HepG2 (cell line): ENCODE data around the gene MAP2K6. TPM values are rescaled to one million over a fixed set of nuclear protein-coding genes. Genes with fewer than 3 reads are reported as not detected.

Experiments
- ATAC-seq: fragments of 200-7000 bp; cut with Tn5 transposase; 3 replicates; pipeline ENCODE4 v1.9.1; 2020; ENCODE audit warnings: mild to moderate bottlenecking, moderate library complexity
- BruUV-seq: library from RNA; stranded (reverse); fragments of 400-500 nt; replicated peaks from 2 replicates; lab custom pipeline; 2021; lab: Mats Ljungman, UMichigan
- CTCF ChIA-PET: fragments of 300-600 bp; formaldehyde crosslinking; extraction: SDS; loops from one replicate; lab custom pipeline; 2021; ENCODE audit warnings: low total read pairs, inconsistent platforms, low intra/inter-chr PET ratio; lab: Yijun Ruan, JAX
- POLR2A ChIA-PET: fragments of 350-600 bp; sonication (Branson Sonifier 250); formaldehyde crosslinking; loops from one replicate; lab custom pipeline; 2020; ENCODE audit warnings: antibody characterized with exemption, inconsistent platforms; lab: Yijun Ruan, JAX
- DNase-seq: peaks from one replicate; pipeline ENCODE4 v3.0.0-alpha.2; 2015; ENCODE audit warnings: low spot score
- FAIRE-seq: peaks from 3 replicates; lab custom pipeline; 2011; peaks lifted over from hg19 to GRCh38; lab: Jason Lieb, UNC
- H2AFZ ChIP-seq: one replicate; pipeline ENCODE4 v1.6.1; 2011; ENCODE audit warnings: low read length, inconsistent platforms
- H3K27ac ChIP-seq: fragments of 300-600 bp; 3 replicates; pipeline ENCODE4 v1.8.0; 2011; ENCODE audit warnings: mixed run types, mild to moderate bottlenecking, mixed read lengths, low read length, inconsistent platforms; ENCODE audit not compliant: insufficient read depth; ENCODE audit errors: extremely low read length
- H3K27me3 ChIP-seq, 2 experiments: fragments of 200-600 bp in 1 of 2; 2 replicates in 1 of 2; 3 replicates in 1 of 2; pipeline versions ENCODE4 v1.6.0 to v1.8.0; 2011; ENCODE audit warnings: low read length in 2 of 2, mild to moderate bottlenecking in 2 of 2, moderate library complexity in 2 of 2, inconsistent platforms in 1 of 2; ENCODE audit not compliant: insufficient read depth in 2 of 2, control insufficient read depth in 1 of 2
- H3K36me3 ChIP-seq, 2 experiments: fragments of 200-600 bp in 1 of 2; replicated peaks in 1 of 2; 2 replicates in 1 of 2; 3 replicates in 1 of 2; pipeline versions ENCODE4 v1.5.1 to v1.8.0; 2011; ENCODE audit warnings: low read length in 2 of 2, inconsistent platforms in 1 of 2; ENCODE audit not compliant: insufficient read depth in 2 of 2, control insufficient read depth in 1 of 2
- H3K4me1 ChIP-seq: 2 replicates; pipeline ENCODE4 v1.5.1; 2012; ENCODE audit warnings: low read length, inconsistent platforms; ENCODE audit not compliant: insufficient read depth
- H3K4me2 ChIP-seq: 2 replicates; pipeline ENCODE4 v1.6.0; 2011; ENCODE audit warnings: low read depth, low read length, inconsistent platforms
- H3K4me3 ChIP-seq, 3 experiments: fragments of 200-600 bp in 1 of 3; sonication (generic), shearing (Covaris generic) in 1 of 3; replicated peaks in 1 of 3; 2 replicates each; pipeline ENCODE4 v1.5.1; 2011 to 2016; ENCODE audit warnings: low read length in 3 of 3, inconsistent platforms in 2 of 3, low read depth in 2 of 3, mild to moderate bottlenecking in 2 of 3, control low read depth in 1 of 3, mixed read lengths in 1 of 3; ENCODE audit not compliant: insufficient read depth in 1 of 3
- H3K79me2 ChIP-seq: one replicate; pipeline ENCODE4 v1.6.1; 2011; ENCODE audit warnings: low read length, inconsistent platforms; ENCODE audit not compliant: insufficient read depth
- H3K9ac ChIP-seq: 2 replicates; pipeline ENCODE4 v1.6.0; 2011; ENCODE audit warnings: mild to moderate bottlenecking, low read depth, low read length, inconsistent platforms; ENCODE audit not compliant: insufficient read depth
- H3K9me3 ChIP-seq: 2 replicates; pipeline ENCODE4 v1.5.1; 2012; ENCODE audit warnings: mild to moderate bottlenecking, low read length
- H4K20me1 ChIP-seq: 2 replicates; pipeline ENCODE4 v1.6.0; 2011; ENCODE audit warnings: inconsistent platforms, mild to moderate bottlenecking, low read length, moderate library complexity; ENCODE audit not compliant: insufficient read depth
- EEA1 ChIP-seq: sonication (generic); formaldehyde crosslinking; IDR thresholded peaks from 2 replicates; pipeline ENCODE4 v1.5.1; 2020; ENCODE audit warnings: mild to moderate bottlenecking, missing genetic modification reagents, borderline replicate concordance
- KLF11 ChIP-seq: IDR thresholded peaks from 2 replicates; pipeline ENCODE4 v1.6.1; 2016; ENCODE audit warnings: missing compliant biosample characterization
- KLF12 ChIP-seq: sonication (generic); formaldehyde crosslinking; IDR thresholded peaks from 2 replicates; pipeline ENCODE4 v1.4.0; 2020; ENCODE audit warnings: missing genetic modification reagents, borderline replicate concordance
- ZNF446 ChIP-seq: sonication (generic); formaldehyde crosslinking; IDR thresholded peaks from 2 replicates; pipeline ENCODE4 v1.5.0; 2020; ENCODE audit warnings: mild to moderate bottlenecking, missing genetic modification reagents
- ZNF543 ChIP-seq: sonication (generic); formaldehyde crosslinking; IDR thresholded peaks from 2 replicates; pipeline ENCODE4 v1.4.0; 2020; ENCODE audit warnings: mild to moderate bottlenecking, missing genetic modification reagents
- ZNF629 ChIP-seq: sonication (generic); formaldehyde crosslinking; conservative IDR thresholded peaks from 2 replicates; pipeline ENCODE4 v1.5.0; 2020; ENCODE audit warnings: missing genetic modification reagents
- ZSCAN20 ChIP-seq: sonication (generic); formaldehyde crosslinking; IDR thresholded peaks from 2 replicates; pipeline ENCODE4 v1.4.0; 2020; ENCODE audit warnings: missing genetic modification reagents, mild to moderate bottlenecking, borderline replicate concordance
- WGBS: methylation state at CpG from one replicate; pipeline ENCODE4 v1.1.6; 2017; ENCODE audit warnings: low lambda C conversion rate; 5-methylcytosine and 5-hydroxymethylcytosine counted together
- in situ Hi-C: cut with HindIII; loops from 2 replicates; pipeline ENCODE4 v1.10.0; 2017; ENCODE audit warnings: low pct_unique_long_range_greater_than_20kb; ENCODE audit not compliant: extremely low pct_ligation_motif_present
- intact Hi-C: fragments of 100-400 bp; cut with micrococcal nuclease; formaldehyde crosslinking; loops from one replicate; pipeline ENCODE4 v1.10.0; 2022; ENCODE audit not compliant: unreplicated experiment
- polyA plus RNA-seq, 8 experiments: library from polyadenylated mRNA; depleted of rRNA in 3 of 8; stranded (reverse) in 7 of 8; unstranded in 1 of 8; fragments of >200 nt; fragmentation: Illumina TruSeq in 4 of 8; extraction: Trizol in 4 of 8; gene quantifications; 2 replicates each; pipeline versions ENCODE4 v1.2.1 to v1.2.3, GENCODE V29; 2011 to 2016; ENCODE audit warnings: low read depth in 4 of 8, missing spikeins in 1 of 8, mixed read lengths in 1 of 8; ENCODE audit not compliant: insufficient read depth in 1 of 8
- total RNA-seq, 5 experiments: library from RNA; depleted of rRNA; stranded (reverse); fragments of >200 nt; fragmentation: Illumina TruSeq; extraction: Trizol; gene quantifications; 2 replicates each; pipeline ENCODE4 v1.2.3, GENCODE V29; 2016; ENCODE audit warnings: low read depth in 1 of 5
- TF ChIP-seq, protein P1 (sequence below): sonication (generic); formaldehyde crosslinking; IDR thresholded peaks from 2 replicates; pipeline ENCODE4 v1.9.0; 2022; ENCODE audit warnings: missing genetic modification reagents, mild to moderate bottlenecking, borderline replicate concordance
- TF ChIP-seq, protein P2 (sequence below): IDR thresholded peaks from 2 replicates; pipeline ENCODE4 v1.6.1; 2016; ENCODE audit warnings: mild to moderate bottlenecking, missing biosample characterization, missing genetic modification reagents
- TF ChIP-seq, protein P3 (sequence below): sonication (generic); formaldehyde crosslinking; IDR thresholded peaks from 2 replicates; pipeline ENCODE4 v1.4.0; 2020; ENCODE audit warnings: mild to moderate bottlenecking, missing genetic modification reagents
- TF ChIP-seq, protein P4 (sequence below): IDR thresholded peaks from 2 replicates; pipeline ENCODE4 v1.4.0; 2020; ENCODE audit warnings: mild to moderate bottlenecking, missing genetic modification reagents

The MAP2K6 gene
- total and polyA plus RNA-seq, 2 of the 13 experiments (the other 11 are each of a cell fraction or from before 2014, with no cell fraction given) = 5.1 to 33.6 TPM

DNA sequence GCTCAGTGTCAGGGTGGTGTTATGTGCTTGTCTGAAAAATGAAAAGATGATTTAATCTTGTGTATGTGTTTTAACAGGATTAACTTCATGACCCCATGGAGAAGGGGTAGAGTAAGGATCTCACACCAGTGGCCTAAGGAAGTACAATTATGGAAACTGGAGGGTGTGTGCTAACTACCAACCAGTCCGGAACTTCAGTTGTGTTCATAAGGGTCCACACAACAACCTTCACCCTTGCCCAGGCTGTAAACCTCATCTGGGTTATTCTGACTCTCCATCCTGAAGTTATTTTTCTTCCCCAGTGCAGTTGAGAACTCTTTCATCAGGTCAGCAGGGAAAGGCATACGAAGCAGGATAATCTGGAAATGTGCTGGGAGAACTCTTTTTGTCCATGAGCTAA lies 158.9 kb downstream of the MAP2K6 start (continued):
- no peak for TF ChIP-seq EEA1 (CRISPR knock-in tag)
- TF ChIP-seq ZNF543 (CRISPR knock-in tag) = no peak
- TF ChIP-seq ZNF446 (CRISPR knock-in tag) = no peak
- TF ChIP-seq, protein P1, sequence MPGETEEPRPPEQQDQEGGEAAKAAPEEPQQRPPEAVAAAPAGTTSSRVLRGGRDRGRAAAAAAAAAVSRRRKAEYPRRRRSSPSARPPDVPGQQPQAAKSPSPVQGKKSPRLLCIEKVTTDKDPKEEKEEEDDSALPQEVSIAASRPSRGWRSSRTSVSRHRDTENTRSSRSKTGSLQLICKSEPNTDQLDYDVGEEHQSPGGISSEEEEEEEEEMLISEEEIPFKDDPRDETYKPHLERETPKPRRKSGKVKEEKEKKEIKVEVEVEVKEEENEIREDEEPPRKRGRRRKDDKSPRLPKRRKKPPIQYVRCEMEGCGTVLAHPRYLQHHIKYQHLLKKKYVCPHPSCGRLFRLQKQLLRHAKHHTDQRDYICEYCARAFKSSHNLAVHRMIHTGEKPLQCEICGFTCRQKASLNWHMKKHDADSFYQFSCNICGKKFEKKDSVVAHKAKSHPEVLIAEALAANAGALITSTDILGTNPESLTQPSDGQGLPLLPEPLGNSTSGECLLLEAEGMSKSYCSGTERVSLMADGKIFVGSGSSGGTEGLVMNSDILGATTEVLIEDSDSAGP (CRISPR knock-in tag) = no peak
- TF ChIP-seq KLF11 (CRISPR knock-in tag) = no peak
- TF ChIP-seq, protein P2, sequence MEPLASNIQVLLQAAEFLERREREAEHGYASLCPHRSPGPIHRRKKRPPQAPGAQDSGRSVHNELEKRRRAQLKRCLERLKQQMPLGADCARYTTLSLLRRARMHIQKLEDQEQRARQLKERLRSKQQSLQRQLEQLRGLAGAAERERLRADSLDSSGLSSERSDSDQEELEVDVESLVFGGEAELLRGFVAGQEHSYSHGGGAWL = no peak

DNA sequence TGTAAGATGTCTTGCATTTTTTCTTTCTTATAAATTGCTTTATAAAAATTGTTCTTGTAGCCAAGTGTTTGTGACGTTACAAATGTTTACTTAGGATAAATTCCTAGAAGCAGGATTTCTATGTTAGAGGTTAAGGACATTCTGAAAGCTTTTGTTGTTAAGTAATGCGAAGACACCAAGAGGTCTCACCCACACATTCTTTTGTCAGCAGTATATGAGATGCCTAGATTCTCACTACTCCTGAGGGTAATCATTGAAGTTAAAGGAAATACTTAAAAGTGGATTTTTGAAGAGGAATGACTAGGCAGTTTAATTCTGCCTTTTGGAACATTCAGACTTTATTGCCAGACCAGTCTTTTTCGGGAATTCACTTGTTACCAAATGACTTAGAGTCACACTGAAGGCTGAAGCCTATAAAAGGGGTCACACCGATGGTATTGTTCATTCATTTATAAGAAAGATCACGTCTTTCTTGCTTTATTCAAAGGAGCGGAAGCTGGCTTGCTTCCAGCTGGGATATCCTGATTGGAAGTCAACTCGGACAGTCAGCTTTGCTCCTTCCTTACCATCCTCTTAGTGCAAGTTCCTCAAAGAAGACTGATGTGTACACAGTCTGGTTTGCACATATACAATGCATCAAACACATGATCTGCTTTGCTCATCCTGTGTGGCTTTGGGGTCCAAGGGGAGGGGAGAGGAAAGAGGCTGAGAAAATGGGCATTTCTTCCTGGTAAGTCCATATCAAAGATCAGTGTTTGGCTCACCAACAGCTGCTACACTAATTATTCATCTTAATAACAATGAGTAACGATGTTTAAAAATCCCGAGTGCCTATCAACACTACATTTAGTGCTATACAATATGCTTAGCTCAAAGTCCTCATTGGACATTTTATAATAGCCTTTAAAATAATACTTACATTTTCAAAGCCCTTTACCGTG lies 160.0 kb downstream of the MAP2K6 start:
- POLR2A ChIA-PET = no interaction called here
- TF ChIP-seq, protein P3, sequence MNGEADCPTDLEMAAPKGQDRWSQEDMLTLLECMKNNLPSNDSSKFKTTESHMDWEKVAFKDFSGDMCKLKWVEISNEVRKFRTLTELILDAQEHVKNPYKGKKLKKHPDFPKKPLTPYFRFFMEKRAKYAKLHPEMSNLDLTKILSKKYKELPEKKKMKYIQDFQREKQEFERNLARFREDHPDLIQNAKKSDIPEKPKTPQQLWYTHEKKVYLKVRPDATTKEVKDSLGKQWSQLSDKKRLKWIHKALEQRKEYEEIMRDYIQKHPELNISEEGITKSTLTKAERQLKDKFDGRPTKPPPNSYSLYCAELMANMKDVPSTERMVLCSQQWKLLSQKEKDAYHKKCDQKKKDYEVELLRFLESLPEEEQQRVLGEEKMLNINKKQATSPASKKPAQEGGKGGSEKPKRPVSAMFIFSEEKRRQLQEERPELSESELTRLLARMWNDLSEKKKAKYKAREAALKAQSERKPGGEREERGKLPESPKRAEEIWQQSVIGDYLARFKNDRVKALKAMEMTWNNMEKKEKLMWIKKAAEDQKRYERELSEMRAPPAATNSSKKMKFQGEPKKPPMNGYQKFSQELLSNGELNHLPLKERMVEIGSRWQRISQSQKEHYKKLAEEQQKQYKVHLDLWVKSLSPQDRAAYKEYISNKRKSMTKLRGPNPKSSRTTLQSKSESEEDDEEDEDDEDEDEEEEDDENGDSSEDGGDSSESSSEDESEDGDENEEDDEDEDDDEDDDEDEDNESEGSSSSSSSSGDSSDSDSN (CRISPR knock-in tag) = no peak
- TF ChIP-seq KLF12 (CRISPR knock-in tag) = no peak
- TF ChIP-seq, protein P4, sequence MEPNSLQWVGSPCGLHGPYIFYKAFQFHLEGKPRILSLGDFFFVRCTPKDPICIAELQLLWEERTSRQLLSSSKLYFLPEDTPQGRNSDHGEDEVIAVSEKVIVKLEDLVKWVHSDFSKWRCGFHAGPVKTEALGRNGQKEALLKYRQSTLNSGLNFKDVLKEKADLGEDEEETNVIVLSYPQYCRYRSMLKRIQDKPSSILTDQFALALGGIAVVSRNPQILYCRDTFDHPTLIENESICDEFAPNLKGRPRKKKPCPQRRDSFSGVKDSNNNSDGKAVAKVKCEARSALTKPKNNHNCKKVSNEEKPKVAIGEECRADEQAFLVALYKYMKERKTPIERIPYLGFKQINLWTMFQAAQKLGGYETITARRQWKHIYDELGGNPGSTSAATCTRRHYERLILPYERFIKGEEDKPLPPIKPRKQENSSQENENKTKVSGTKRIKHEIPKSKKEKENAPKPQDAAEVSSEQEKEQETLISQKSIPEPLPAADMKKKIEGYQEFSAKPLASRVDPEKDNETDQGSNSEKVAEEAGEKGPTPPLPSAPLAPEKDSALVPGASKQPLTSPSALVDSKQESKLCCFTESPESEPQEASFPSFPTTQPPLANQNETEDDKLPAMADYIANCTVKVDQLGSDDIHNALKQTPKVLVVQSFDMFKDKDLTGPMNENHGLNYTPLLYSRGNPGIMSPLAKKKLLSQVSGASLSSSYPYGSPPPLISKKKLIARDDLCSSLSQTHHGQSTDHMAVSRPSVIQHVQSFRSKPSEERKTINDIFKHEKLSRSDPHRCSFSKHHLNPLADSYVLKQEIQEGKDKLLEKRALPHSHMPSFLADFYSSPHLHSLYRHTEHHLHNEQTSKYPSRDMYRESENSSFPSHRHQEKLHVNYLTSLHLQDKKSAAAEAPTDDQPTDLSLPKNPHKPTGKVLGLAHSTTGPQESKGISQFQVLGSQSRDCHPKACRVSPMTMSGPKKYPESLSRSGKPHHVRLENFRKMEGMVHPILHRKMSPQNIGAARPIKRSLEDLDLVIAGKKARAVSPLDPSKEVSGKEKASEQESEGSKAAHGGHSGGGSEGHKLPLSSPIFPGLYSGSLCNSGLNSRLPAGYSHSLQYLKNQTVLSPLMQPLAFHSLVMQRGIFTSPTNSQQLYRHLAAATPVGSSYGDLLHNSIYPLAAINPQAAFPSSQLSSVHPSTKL (CRISPR knock-in tag) = no peak
- no peak for TF ChIP-seq ZSCAN20 (CRISPR knock-in tag)
- no peak for TF ChIP-seq ZNF629 (CRISPR knock-in tag)

More for the DNA sequence above, 160.0 kb downstream of the MAP2K6 start:
- Histone ChIP-seq H3K4me2 (no peak overlapping the region), H4K20me1 (no peaks in the 10 kb centered on the region), H3K9me3 (no peaks in the 10 kb centered on the region), H3K79me2 (no peaks in the 10 kb centered on the region), H3K36me3 (no peaks in the 10 kb centered on the region), H3K27ac (no peak overlapping the region), H3K9ac (no peak overlapping the region), H3K27me3 (peaks cover 0 to 2% of the 10 kb centered on the region in 2 experiments; a peak in 2 of 5 replicates), H2AFZ (no peak overlapping the region), H3K4me3 (no peak overlapping the region), H3K4me1 (no peaks in the 10 kb centered on the region)
- ATAC-seq = no peak
- intact Hi-C loops = no loop called here
- whole genome bisulfite sequencing = 15% methylated on average over 10 of the region's 10 CpGs
- no peak for DNase-seq
- CTCF ChIA-PET = no interaction called here
- FAIRE-seq = no peak
- in situ Hi-C loops = loop anchor here (10.0 kb wide), 1 partner anchor 980 kb away; no protein-coding TSS in a partner anchor
- BruUV-seq = no TSS peak
